Muscle layer of colon (tissue), 2 donors: ENCODE measurements around the gene TLL1.
A peak's percentile ranks its signal among the peaks of the same experiment; 100 is the strongest.

ENCODE experiments used
- H3K27ac ChIP-seq: one replicate; pipeline ENCODE4 v1.7.0; 2013; ENCODE audit warnings: low read depth, mild to moderate bottlenecking, low read length, moderate library complexity
- H3K27me3 ChIP-seq, 2 donors: one replicate each; pipeline ENCODE4 v1.7.0; 2013; ENCODE audit warnings: low read length in 2 of 2, mild to moderate bottlenecking in 2 of 2; ENCODE audit not compliant: insufficient read depth in 2 of 2, control insufficient read depth in 1 of 2
- H3K36me3 ChIP-seq: one replicate; pipeline ENCODE4 v1.7.0; 2013; ENCODE audit warnings: mild to moderate bottlenecking, low read length; ENCODE audit not compliant: insufficient read depth
- H3K4me1 ChIP-seq: one replicate; pipeline ENCODE4 v1.7.0; 2013; ENCODE audit warnings: mild to moderate bottlenecking, low read length; ENCODE audit not compliant: insufficient read depth
- H3K4me3 ChIP-seq, 2 donors: one replicate each; pipeline ENCODE4 v1.7.0; 2013; ENCODE audit warnings: low read length in 2 of 2, low read depth in 1 of 2, mild to moderate bottlenecking in 1 of 2, moderate library complexity in 1 of 2
- H3K9ac ChIP-seq: one replicate; pipeline ENCODE4 v1.7.0; 2013; ENCODE audit warnings: low read length
- H3K9me3 ChIP-seq: one replicate; pipeline ENCODE4 v1.7.0; 2013; ENCODE audit warnings: mild to moderate bottlenecking, low read length
- donor health status: abdominal sarcoma.
- donor health status: Adenocarcinoma of cecum.

Gene TLL1

GRCh38 chr4:165861363-165861762 is 11.7 kb upstream of the TLL1 start:
- H3K9ac ChIP-seq: no peak overlapping the region
- no peaks in the 10 kb centered on the region for H3K36me3 ChIP-seq
- no peak overlapping the region for H3K27ac ChIP-seq
- H3K4me3 ChIP-seq: no peak overlapping the region
- H3K4me1 ChIP-seq: no peaks in the 10 kb centered on the region
- no peaks in the 10 kb centered on the region for H3K27me3 ChIP-seq
- H3K9me3 ChIP-seq: no peaks in the 10 kb centered on the region

GRCh38 chr4:165864271-165864670 is 8.8 kb upstream of the TLL1 start:
- Histone ChIP-seq H3K27ac (no peak overlapping the region), H3K36me3 (no peaks in the 10 kb centered on the region), H3K9me3 (no peaks in the 10 kb centered on the region), H3K4me3 (no peak overlapping the region), H3K27me3 (no peaks in the 10 kb centered on the region), H3K9ac (no peak overlapping the region), H3K4me1 (no peaks in the 10 kb centered on the region)

- no peak overlapping the region for H3K27ac ChIP-seq
- no peaks in the 10 kb centered on the region for H3K27me3 ChIP-seq
- H3K9me3 ChIP-seq: no peaks in the 10 kb centered on the region
- H3K4me3 ChIP-seq: no peak overlapping the region
- no peaks in the 10 kb centered on the region for H3K36me3 ChIP-seq
- no peak overlapping the region for H3K9ac ChIP-seq
- no peaks in the 10 kb centered on the region for H3K4me1 ChIP-seq
Measured at GRCh38 chr4:165866019-165866650, 6.9 kb upstream of the TLL1 start.

- Histone ChIP-seq H3K4me1 (no peaks in the 10 kb centered on the region), H3K36me3 (no peaks in the 10 kb centered on the region), H3K9ac (no peak overlapping the region), H3K4me3 (no peak overlapping the region), H3K27me3 (no peaks in the 10 kb centered on the region), H3K9me3 (no peaks in the 10 kb centered on the region), H3K27ac (no peak overlapping the region)
Measured at GRCh38 chr4:165867961-165868360, 5.1 kb upstream of the TLL1 start.

- no peak overlapping the region for H3K9ac ChIP-seq
- no peaks in the 10 kb centered on the region for H3K36me3 ChIP-seq
- peak overlapping the region; percentile 50 for H3K27ac ChIP-seq
- H3K27me3 ChIP-seq: no peaks in the 10 kb centered on the region
- no peaks in the 10 kb centered on the region for H3K9me3 ChIP-seq
- peak overlapping the region; percentile 72 to 80 for H3K4me3 ChIP-seq
- H3K4me1 ChIP-seq: peaks cover 13% of the 10 kb centered on the region
Measured at GRCh38 chr4:165873298-165874071, 448 bp downstream of the TLL1 start.

- Histone ChIP-seq H3K4me1 (peaks cover 13% of the 10 kb centered on the region), H3K4me3 (peak overlapping the region; percentile 72 to 80), H3K27me3 (no peaks in the 10 kb centered on the region), H3K36me3 (no peaks in the 10 kb centered on the region), H3K27ac (peak overlapping the region; percentile 50), H3K9ac (no peak overlapping the region), H3K9me3 (no peaks in the 10 kb centered on the region)
Measured at GRCh38 chr4:165874072-165874790, 1.2 kb downstream of the TLL1 start.

- no peaks in the 10 kb centered on the region for H3K27me3 ChIP-seq
- no peaks in the 10 kb centered on the region for H3K36me3 ChIP-seq
- no peak overlapping the region for H3K9ac ChIP-seq
- peaks cover 13% of the 10 kb centered on the region for H3K4me1 ChIP-seq
- no peaks in the 10 kb centered on the region for H3K9me3 ChIP-seq
- H3K4me3 ChIP-seq: peak overlapping the region; percentile 72 to 80
- H3K27ac ChIP-seq: peak overlapping the region; percentile 50
Measured at GRCh38 chr4:165874791-165875371, 1.8 kb downstream of the TLL1 start.

GRCh38 chr4:165875446-165875845 is 2.4 kb downstream of the TLL1 start:
- Histone ChIP-seq H3K4me1 (peaks cover 13% of the 10 kb centered on the region), H3K9ac (no peak overlapping the region), H3K36me3 (no peaks in the 10 kb centered on the region), H3K27me3 (no peaks in the 10 kb centered on the region), H3K27ac (no peak overlapping the region), H3K4me3 (no peak overlapping the region), H3K9me3 (no peaks in the 10 kb centered on the region)

- H3K27me3 ChIP-seq: no peaks in the 10 kb centered on the region
- no peak overlapping the region for H3K4me3 ChIP-seq
- H3K9ac ChIP-seq: no peak overlapping the region
- no peaks in the 10 kb centered on the region for H3K36me3 ChIP-seq
- peaks cover 13% of the 10 kb centered on the region for H3K4me1 ChIP-seq
- no peak overlapping the region for H3K27ac ChIP-seq
- no peaks in the 10 kb centered on the region for H3K9me3 ChIP-seq
Measured at GRCh38 chr4:165877286-165877685, 4.2 kb downstream of the TLL1 start.

GRCh38 chr4:165879641-165880040 is 6.6 kb downstream of the TLL1 start:
- no peak overlapping the region for H3K9ac ChIP-seq
- no peaks in the 10 kb centered on the region for H3K36me3 ChIP-seq
- no peak overlapping the region for H3K4me3 ChIP-seq
- no peak overlapping the region for H3K27ac ChIP-seq
- no peaks in the 10 kb centered on the region for H3K9me3 ChIP-seq
- no peaks in the 10 kb centered on the region for H3K27me3 ChIP-seq
- peaks cover 7% of the 10 kb centered on the region for H3K4me1 ChIP-seq

- Histone ChIP-seq H3K4me3 (no peak overlapping the region), H3K27ac (no peak overlapping the region), H3K36me3 (no peaks in the 10 kb centered on the region), H3K4me1 (no peaks in the 10 kb centered on the region), H3K9ac (no peak overlapping the region), H3K9me3 (no peaks in the 10 kb centered on the region), H3K27me3 (no peaks in the 10 kb centered on the region)
Measured at GRCh38 chr4:165894159-165894558, 21.1 kb downstream of the TLL1 start.
